OCI-LY7 (cell line): ENCODE measurements around the gene GTSF1L. TPM values are rescaled to one million over a fixed set of nuclear protein-coding genes. Genes with fewer than 3 reads are reported as not detected.
A peak's percentile ranks its signal among the peaks of the same experiment; 100 is the strongest.

Source experiments
- BruUV-seq: library from RNA; stranded (reverse); fragments of 400-500 nt; replicated peaks from 2 replicates; lab custom pipeline; 2021; lab: Mats Ljungman, UMichigan
- CTCF ChIA-PET: fragments of 300-600 bp; sonication (Branson Sonifier 250); formaldehyde crosslinking; loops from one replicate; lab custom pipeline; 2022; ENCODE audit warnings: antibody characterized with exemption; ENCODE audit not compliant: unreplicated experiment; lab: Charles Lee
- POLR2A ChIA-PET: fragments of 300-600 bp; sonication (Branson Sonifier 250); formaldehyde crosslinking; loops from one replicate; lab custom pipeline; 2022; ENCODE audit warnings: antibody characterized with exemption; lab: Charles Lee
- DNase-seq: peaks from one replicate; pipeline ENCODE4 v3.0.0-alpha.2; 2015; ENCODE audit warnings: low spot score
- H2AFZ ChIP-seq: fragments of 200-600 bp; sonication (generic), shearing (Covaris generic); 2 replicates; pipeline ENCODE4 v1.6.1; 2014; ENCODE audit warnings: mild to moderate bottlenecking, antibody characterized with exemption, low read length, moderate library complexity
- H3K27ac ChIP-seq: fragments of 200-600 bp; sonication (generic); 2 replicates; pipeline ENCODE4 v1.5.1; 2014; ENCODE audit warnings: mixed run types, low read depth, mild to moderate bottlenecking, moderate library complexity, low read length, inconsistent platforms; ENCODE audit not compliant: poor library complexity, severe bottlenecking
- H3K36me3 ChIP-seq: fragments of 200-600 bp; sonication (generic); 2 replicates; pipeline ENCODE4 v1.6.1; 2014; ENCODE audit warnings: mild to moderate bottlenecking, antibody characterized with exemption, low read length, moderate library complexity, mixed read lengths; ENCODE audit not compliant: insufficient read depth
- H3K4me1 ChIP-seq: fragments of 200-600 bp; sonication (generic); 2 replicates; pipeline ENCODE4 v1.5.1; 2014; ENCODE audit warnings: mild to moderate bottlenecking, low read length; ENCODE audit not compliant: insufficient read depth, poor library complexity, severe bottlenecking
- H3K4me2 ChIP-seq: fragments of 200-600 bp; sonication (generic); 2 replicates; pipeline ENCODE4 v1.6.1; 2014; ENCODE audit warnings: mild to moderate bottlenecking, low read length
- H3K4me3 ChIP-seq: fragments of 200-600 bp; sonication (generic); 2 replicates; pipeline ENCODE4 v1.5.1; 2014; ENCODE audit warnings: mild to moderate bottlenecking, low read depth, low read length; ENCODE audit not compliant: poor library complexity, severe bottlenecking
- H3K79me2 ChIP-seq: fragments of 200-600 bp; sonication (generic); 2 replicates; pipeline ENCODE4 v1.6.1; 2016; ENCODE audit warnings: low read depth, mild to moderate bottlenecking, low read length, moderate library complexity, mixed read lengths; ENCODE audit not compliant: insufficient read depth
- H3K9me2 ChIP-seq: fragments of 200-600 bp; sonication (generic); 2 replicates; pipeline ENCODE4 v1.6.1; 2016; ENCODE audit warnings: mild to moderate bottlenecking, low read length, mixed read lengths; ENCODE audit not compliant: insufficient read depth
- H3K9me3 ChIP-seq: fragments of 200-600 bp; sonication (generic); 2 replicates; pipeline ENCODE4 v1.6.1; 2014; ENCODE audit warnings: mild to moderate bottlenecking, mixed run types, low read length, mixed read lengths
- H4K20me1 ChIP-seq: fragments of 200-600 bp; sonication (generic); 2 replicates; pipeline ENCODE4 v1.6.1; 2014; ENCODE audit warnings: mild to moderate bottlenecking, antibody characterized with exemption, low read length, moderate library complexity, mixed read lengths; ENCODE audit not compliant: insufficient read depth
- EZH2phosphoT487 ChIP-seq: fragments of 200-600 bp; sonication (generic); IDR thresholded peaks from 2 replicates; pipeline ENCODE4 v1.6.1; 2018; ENCODE audit warnings: low read depth, borderline replicate concordance, mild to moderate bottlenecking, mixed run types, antibody characterized with exemption, low read length, moderate library complexity, mixed read lengths
- intact Hi-C: fragments of 100-400 bp; cut with micrococcal nuclease; formaldehyde crosslinking; loops from one replicate; pipeline ENCODE4 v1.10.0; 2022; ENCODE audit not compliant: unreplicated experiment
- total RNA-seq, 2 experiments: library from RNA; depleted of rRNA in 1 of 2; stranded (reverse); fragments of >200 nt in 1 of 2; shearing (Covaris generic) in 1 of 2; gene quantifications; 2 replicates each; pipeline ENCODE4 v1.2.3, GENCODE V29; 2014 to 2022
- TF ChIP-seq, protein P1 (sequence below): fragments of 200-600 bp; sonication (generic); conservative IDR thresholded peaks from 2 replicates; pipeline ENCODE4 v1.5.1; 2014; ENCODE audit warnings: mild to moderate bottlenecking, antibody characterized with exemption, low read length, moderate library complexity, mixed read lengths

Gene GTSF1L
- total RNA-seq, 2 experiments from 2014 or later = 3.1 to 3.3 TPM

DNA sequence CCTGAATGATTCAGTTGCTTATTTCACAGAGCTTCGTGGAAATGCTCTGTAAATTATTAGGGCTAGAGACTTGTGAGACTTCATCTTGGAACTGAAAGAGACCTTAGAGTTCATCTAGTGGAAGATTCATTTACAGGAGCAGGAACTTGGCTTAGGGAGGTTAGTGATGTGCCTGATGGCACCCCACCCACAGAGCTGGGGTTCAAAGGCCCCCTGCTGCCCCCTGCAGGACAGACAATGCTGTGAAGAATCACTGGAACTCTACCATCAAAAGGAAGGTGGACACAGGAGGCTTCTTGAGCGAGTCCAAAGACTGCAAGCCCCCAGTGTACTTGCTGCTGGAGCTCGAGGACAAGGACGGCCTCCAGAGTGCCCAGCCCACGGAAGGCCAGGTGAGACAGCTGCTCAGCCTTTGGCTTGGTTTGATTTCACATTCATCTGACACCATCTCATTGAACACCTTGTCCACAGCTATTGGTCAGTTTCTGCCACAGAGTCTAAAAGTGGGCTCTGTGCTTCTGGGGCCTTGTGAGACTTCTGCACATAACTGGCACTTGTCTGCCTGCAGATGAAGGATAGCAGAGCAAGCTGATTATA lies 34.8 kb downstream of the GTSF1L start:
- intact Hi-C loops = loop anchor here (1.0 to 10.0 kb wide), 3 partner anchors 101 to 154 kb away; no protein-coding TSS in a partner anchor
- ChIA-PET POLR2A (interaction anchor here (0.5 to 0.7 kb wide), 2 partner anchors 18 to 90 kb away, joined by 3 to 4 read pairs; no protein-coding TSS in a partner anchor), CTCF (interaction anchor here (1.0 kb wide), 1 partner anchor 122 kb away, joined by 4 read pairs; no protein-coding TSS in a partner anchor)
- no peaks in the 10 kb centered on the region for H3K9me3 ChIP-seq
- H3K27ac ChIP-seq = no peak overlapping the region
- H3K4me2 ChIP-seq = no peak overlapping the region
- peak; percentile 76 for DNase-seq
- BruUV-seq = no TSS peak
- no peak overlapping the region for H3K4me3 ChIP-seq
- H3K9me2 ChIP-seq = no peaks in the 10 kb centered on the region
- H2AFZ ChIP-seq = no peak overlapping the region
- peaks cover 49% of the 10 kb centered on the region; the same call in 1 of the 2 replicates for H3K79me2 ChIP-seq
- no peaks in the 10 kb centered on the region for H4K20me1 ChIP-seq
- H3K36me3 ChIP-seq = peaks cover 96% of the 10 kb centered on the region
- TF ChIP-seq, protein P1, sequence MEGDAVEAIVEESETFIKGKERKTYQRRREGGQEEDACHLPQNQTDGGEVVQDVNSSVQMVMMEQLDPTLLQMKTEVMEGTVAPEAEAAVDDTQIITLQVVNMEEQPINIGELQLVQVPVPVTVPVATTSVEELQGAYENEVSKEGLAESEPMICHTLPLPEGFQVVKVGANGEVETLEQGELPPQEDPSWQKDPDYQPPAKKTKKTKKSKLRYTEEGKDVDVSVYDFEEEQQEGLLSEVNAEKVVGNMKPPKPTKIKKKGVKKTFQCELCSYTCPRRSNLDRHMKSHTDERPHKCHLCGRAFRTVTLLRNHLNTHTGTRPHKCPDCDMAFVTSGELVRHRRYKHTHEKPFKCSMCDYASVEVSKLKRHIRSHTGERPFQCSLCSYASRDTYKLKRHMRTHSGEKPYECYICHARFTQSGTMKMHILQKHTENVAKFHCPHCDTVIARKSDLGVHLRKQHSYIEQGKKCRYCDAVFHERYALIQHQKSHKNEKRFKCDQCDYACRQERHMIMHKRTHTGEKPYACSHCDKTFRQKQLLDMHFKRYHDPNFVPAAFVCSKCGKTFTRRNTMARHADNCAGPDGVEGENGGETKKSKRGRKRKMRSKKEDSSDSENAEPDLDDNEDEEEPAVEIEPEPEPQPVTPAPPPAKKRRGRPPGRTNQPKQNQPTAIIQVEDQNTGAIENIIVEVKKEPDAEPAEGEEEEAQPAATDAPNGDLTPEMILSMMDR = peak; percentile 91
- TF ChIP-seq EZH2phosphoT487 = no peak
- H3K4me1 ChIP-seq = peaks cover 8% of the 10 kb centered on the region

GRCh38 chr20:43690943-43691598 lies 35.7 kb downstream of the GTSF1L start:
- POLR2A ChIA-PET = no interaction called here
- BruUV-seq = no TSS peak

More at GRCh38 chr20:43690943-43691598, 35.7 kb downstream of the GTSF1L start:
- H3K27ac ChIP-seq = no peak overlapping the region
- no peaks in the 10 kb centered on the region for H4K20me1 ChIP-seq
- TF ChIP-seq EZH2phosphoT487 = no peak
- TF ChIP-seq, protein P1 = no peak
- H3K4me2 ChIP-seq = no peak overlapping the region
- peaks cover 8% of the 10 kb centered on the region for H3K4me1 ChIP-seq
- H3K9me3 ChIP-seq = no peaks in the 10 kb centered on the region
- DNase-seq = no peak
- peaks cover 96% of the 10 kb centered on the region for H3K36me3 ChIP-seq
- intact Hi-C loops = loop anchor here (10.0 kb wide), 1 partner anchor 126 kb away; no protein-coding TSS in a partner anchor
- no peak overlapping the region for H2AFZ ChIP-seq
- H3K9me2 ChIP-seq = no peaks in the 10 kb centered on the region
- peaks cover 53% of the 10 kb centered on the region; the same call in 1 of the 2 replicates for H3K79me2 ChIP-seq
- CTCF ChIA-PET = no interaction called here
- no peak overlapping the region for H3K4me3 ChIP-seq
